ENCODE measurements around the gene CDH9. TPM values are rescaled to one million over a fixed set of nuclear protein-coding genes. Genes with fewer than 3 reads are reported as not detected.

CDH9 gene, protein sequence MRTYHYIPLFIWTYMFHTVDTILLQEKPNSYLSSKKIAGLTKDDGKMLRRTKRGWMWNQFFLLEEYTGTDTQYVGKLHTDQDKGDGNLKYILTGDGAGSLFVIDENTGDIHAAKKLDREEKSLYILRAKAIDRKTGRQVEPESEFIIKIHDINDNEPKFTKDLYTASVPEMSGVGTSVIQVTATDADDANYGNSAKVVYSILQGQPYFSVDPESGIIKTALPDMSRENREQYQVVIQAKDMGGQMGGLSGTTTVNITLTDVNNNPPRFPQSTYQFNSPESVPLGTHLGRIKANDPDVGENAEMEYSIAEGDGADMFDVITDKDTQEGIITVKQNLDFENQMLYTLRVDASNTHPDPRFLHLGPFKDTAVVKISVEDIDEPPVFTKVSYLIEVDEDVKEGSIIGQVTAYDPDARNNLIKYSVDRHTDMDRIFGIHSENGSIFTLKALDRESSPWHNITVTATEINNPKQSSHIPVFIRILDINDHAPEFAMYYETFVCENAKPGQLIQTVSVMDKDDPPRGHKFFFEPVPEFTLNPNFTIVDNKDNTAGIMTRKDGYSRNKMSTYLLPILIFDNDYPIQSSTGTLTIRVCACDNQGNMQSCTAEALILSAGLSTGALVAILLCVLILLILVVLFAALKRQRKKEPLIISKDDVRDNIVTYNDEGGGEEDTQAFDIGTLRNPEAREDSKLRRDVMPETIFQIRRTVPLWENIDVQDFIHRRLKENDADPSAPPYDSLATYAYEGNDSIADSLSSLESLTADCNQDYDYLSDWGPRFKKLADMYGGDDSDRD
- total RNA-seq, result 0.53 and 2.2 TPM in 2 replicates
- 0.80 and 2.4 TPM in 2 replicates for polyA plus RNA-seq

DNA sequence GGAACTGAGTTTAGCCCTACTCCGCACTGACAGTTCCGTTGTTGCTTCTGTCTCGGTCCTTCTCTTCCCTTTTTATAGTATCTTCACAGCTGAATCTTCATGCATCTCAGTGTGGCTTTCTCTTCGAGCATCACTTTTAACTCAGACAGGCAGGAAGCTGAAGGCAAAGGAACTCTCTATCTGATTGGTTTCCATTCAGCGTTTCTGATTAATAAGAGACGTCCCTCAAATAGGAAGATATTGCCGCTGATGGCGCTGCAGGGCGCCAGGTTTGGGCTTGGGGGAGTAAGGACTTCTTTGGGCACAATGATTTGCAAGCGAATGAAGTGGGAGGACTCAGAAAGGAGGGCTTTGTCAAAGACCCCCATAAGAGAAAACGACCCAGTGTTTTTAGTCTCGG, at the start of gene CDH9:
Gene CDH9 (minus strand): TSS at position 111 of the 400 bp plus-strand sequence. CDS start 50,253 bp downstream, outside the sequence.
- H3K9me3 ChIP-seq (ENCODE audit: low read depth), result no peaks in the 10 kb centered on the region
- H3K9me2 ChIP-seq (replicated peaks; ENCODE audit: insufficient read depth), result no peaks in the 10 kb centered on the region
- TF ChIP-seq EZH2 (IDR thresholded peaks at IDR 0.05; ENCODE audit: borderline replicate concordance), result no peak
- TF ChIP-seq, protein P1, sequence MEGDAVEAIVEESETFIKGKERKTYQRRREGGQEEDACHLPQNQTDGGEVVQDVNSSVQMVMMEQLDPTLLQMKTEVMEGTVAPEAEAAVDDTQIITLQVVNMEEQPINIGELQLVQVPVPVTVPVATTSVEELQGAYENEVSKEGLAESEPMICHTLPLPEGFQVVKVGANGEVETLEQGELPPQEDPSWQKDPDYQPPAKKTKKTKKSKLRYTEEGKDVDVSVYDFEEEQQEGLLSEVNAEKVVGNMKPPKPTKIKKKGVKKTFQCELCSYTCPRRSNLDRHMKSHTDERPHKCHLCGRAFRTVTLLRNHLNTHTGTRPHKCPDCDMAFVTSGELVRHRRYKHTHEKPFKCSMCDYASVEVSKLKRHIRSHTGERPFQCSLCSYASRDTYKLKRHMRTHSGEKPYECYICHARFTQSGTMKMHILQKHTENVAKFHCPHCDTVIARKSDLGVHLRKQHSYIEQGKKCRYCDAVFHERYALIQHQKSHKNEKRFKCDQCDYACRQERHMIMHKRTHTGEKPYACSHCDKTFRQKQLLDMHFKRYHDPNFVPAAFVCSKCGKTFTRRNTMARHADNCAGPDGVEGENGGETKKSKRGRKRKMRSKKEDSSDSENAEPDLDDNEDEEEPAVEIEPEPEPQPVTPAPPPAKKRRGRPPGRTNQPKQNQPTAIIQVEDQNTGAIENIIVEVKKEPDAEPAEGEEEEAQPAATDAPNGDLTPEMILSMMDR (IDR thresholded peaks at IDR 0.05; ENCODE audit: poor library complexity), result no peak
- no peak for TF ChIP-seq EZH2phosphoT487 (IDR thresholded peaks at IDR 0.05; ENCODE audit: low read depth, severe bottlenecking, unreplicated experiment)
- no peaks in the 10 kb centered on the region for H3K27me3 ChIP-seq
- peak within 1 kb of the TSS; percentile 4 for H3K4me3 ChIP-seq
- 11% methylated on average over 12 of the region's 12 CpGs for WGBS (ENCODE audit: low lambda C conversion rate, missing lambda C conversion rate)
- H3K79me2 ChIP-seq, result no peaks in the 10 kb centered on the region
- H3K27ac ChIP-seq, result no peak within 1 kb of the TSS
- peak within 1 kb of the TSS; percentile 67 for H3K4me2 ChIP-seq
- H3K4me1 ChIP-seq (ENCODE audit: insufficient read depth), result no peaks in the 10 kb centered on the region
- H3K36me3 ChIP-seq (replicated peaks; ENCODE audit: insufficient read depth, low read depth), result no peaks in the 10 kb centered on the region
- H4K20me1 ChIP-seq (ENCODE audit: insufficient read depth, poor library complexity, severe bottlenecking), result no peaks in the 10 kb centered on the region
- DNase-seq (ENCODE audit: low spot score), result no peak
- H2AFZ ChIP-seq, result peak within 1 kb of the TSS; percentile 73

DNA sequence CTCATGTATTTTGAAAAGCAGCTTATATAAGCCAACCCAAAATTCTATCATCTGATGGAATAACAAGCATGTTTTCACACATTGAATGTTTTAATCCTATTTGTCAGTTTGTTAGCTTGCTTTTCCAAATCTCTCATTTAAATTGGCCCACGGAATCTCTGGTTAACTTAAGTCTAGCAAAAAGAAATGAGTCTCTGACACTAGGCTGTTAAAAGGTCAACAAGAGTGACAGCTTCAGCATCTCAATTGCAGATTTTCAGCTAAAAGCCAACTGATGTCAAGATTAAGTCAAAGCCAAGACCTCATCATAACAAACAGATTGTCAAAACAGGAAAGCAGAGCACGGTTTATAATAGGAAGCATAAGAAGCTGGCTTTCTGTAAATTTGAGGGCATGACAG, 49.4 kb upstream of the CDH9 start:
- no peak overlapping the region for H3K27ac ChIP-seq
- no peaks in the 10 kb centered on the region for H3K27me3 ChIP-seq
- H4K20me1 ChIP-seq (ENCODE audit: insufficient read depth, poor library complexity, severe bottlenecking), result no peaks in the 10 kb centered on the region
- H3K36me3 ChIP-seq (replicated peaks; ENCODE audit: insufficient read depth, low read depth), result no peaks in the 10 kb centered on the region
- no peaks in the 10 kb centered on the region for H3K9me2 ChIP-seq (replicated peaks; ENCODE audit: insufficient read depth)
- no peak overlapping the region for H2AFZ ChIP-seq
- DNase-seq (ENCODE audit: low spot score), result no peak
- H3K4me2 ChIP-seq, result no peak overlapping the region
- no peak overlapping the region for H3K4me3 ChIP-seq
- no peaks in the 10 kb centered on the region for H3K9me3 ChIP-seq (ENCODE audit: low read depth)
- no peaks in the 10 kb centered on the region for H3K79me2 ChIP-seq
- no peaks in the 10 kb centered on the region for H3K4me1 ChIP-seq (ENCODE audit: insufficient read depth)
- 53% methylated on average over 2 of the region's 2 CpGs for WGBS (ENCODE audit: low lambda C conversion rate, missing lambda C conversion rate)
- TF ChIP-seq, protein P1 (IDR thresholded peaks at IDR 0.05; ENCODE audit: poor library complexity), result no peak
- TF ChIP-seq EZH2phosphoT487 (IDR thresholded peaks at IDR 0.05; ENCODE audit: low read depth, severe bottlenecking, unreplicated experiment) (no peak), EZH2 (IDR thresholded peaks at IDR 0.05; ENCODE audit: borderline replicate concordance) (no peak)

DNA sequence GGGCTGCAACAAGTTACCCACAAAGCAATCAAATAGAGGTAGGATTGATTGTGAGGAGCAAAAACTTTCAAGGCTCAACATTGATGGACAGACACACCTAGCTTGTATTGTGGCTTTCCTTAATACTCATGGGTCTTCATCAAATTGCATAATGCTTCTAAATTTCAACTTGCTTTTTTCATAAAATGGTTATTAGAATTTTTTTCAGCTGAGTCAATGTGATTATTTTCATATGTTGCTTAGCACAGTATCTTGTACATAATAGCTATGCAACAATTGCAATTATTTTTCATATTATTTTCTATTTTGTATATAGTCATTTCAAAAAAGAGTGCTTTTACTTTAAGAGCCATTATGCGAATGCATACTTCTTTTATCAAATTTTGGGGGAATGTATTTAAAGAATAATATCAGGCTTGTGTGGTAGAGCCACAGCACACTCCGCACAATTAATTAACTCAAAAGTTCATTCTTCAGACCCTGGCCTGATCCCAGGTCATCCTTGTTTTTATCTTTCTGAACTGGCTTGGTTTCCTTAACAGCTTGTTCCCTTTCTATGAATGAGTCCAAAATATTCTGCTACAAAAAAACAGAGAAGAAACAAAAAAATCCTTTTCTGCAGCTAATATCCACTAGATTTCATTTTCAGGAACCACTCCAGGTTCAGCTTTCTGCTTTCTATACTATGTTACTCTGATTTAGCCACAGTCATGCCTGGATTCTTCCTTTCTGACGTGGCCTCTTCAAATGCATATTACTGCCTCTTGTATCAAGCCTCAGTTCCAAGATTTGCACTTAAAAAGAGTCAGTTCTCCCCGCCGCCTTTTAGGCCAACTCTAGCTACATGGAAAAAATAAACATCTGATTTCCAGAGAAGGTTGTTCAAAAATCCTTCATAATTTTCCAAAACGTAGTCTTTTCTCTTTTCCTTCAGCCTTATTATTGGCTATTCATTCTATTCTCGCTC, 45.3 kb upstream of the CDH9 start:
- Histone ChIP-seq H3K79me2 (no peaks in the 10 kb centered on the region), H3K9me2 (replicated peaks; ENCODE audit: insufficient read depth) (no peaks in the 10 kb centered on the region), H4K20me1 (ENCODE audit: insufficient read depth, poor library complexity, severe bottlenecking) (no peaks in the 10 kb centered on the region), H3K27ac (no peak overlapping the region), H3K4me1 (ENCODE audit: insufficient read depth) (no peaks in the 10 kb centered on the region), H3K4me2 (no peak overlapping the region), H3K4me3 (no peak overlapping the region), H3K9me3 (ENCODE audit: low read depth) (no peaks in the 10 kb centered on the region), H3K36me3 (replicated peaks; ENCODE audit: insufficient read depth, low read depth) (no peaks in the 10 kb centered on the region), H2AFZ (no peak overlapping the region), H3K27me3 (no peaks in the 10 kb centered on the region)
- TF ChIP-seq, protein P1 (IDR thresholded peaks at IDR 0.05; ENCODE audit: poor library complexity), result no peak
- no peak for TF ChIP-seq EZH2 (IDR thresholded peaks at IDR 0.05; ENCODE audit: borderline replicate concordance)
- TF ChIP-seq EZH2phosphoT487 (IDR thresholded peaks at IDR 0.05; ENCODE audit: low read depth, severe bottlenecking, unreplicated experiment), result no peak
- 75% methylated on average over 7 of the region's 7 CpGs for WGBS (ENCODE audit: low lambda C conversion rate, missing lambda C conversion rate)
- DNase-seq (ENCODE audit: low spot score), result no peak
